Loucy (cell line): Measurements from ENCODE around the gene GMPPB.

Source experiments
- CTCF ChIP-seq: fragments of 200-600 bp; sonication (generic); conservative IDR thresholded peaks from 2 replicates; pipeline ENCODE4 v1.5.1; 2014; ENCODE audit warnings: mild to moderate bottlenecking, antibody characterized with exemption, low read length
- EZH2phosphoT487 ChIP-seq: fragments of 200-600 bp; IDR thresholded peaks from 2 replicates; pipeline ENCODE4 v1.6.1; 2018; ENCODE audit warnings: antibody characterized with exemption, mild to moderate bottlenecking, moderate library complexity, borderline replicate concordance

DNA sequence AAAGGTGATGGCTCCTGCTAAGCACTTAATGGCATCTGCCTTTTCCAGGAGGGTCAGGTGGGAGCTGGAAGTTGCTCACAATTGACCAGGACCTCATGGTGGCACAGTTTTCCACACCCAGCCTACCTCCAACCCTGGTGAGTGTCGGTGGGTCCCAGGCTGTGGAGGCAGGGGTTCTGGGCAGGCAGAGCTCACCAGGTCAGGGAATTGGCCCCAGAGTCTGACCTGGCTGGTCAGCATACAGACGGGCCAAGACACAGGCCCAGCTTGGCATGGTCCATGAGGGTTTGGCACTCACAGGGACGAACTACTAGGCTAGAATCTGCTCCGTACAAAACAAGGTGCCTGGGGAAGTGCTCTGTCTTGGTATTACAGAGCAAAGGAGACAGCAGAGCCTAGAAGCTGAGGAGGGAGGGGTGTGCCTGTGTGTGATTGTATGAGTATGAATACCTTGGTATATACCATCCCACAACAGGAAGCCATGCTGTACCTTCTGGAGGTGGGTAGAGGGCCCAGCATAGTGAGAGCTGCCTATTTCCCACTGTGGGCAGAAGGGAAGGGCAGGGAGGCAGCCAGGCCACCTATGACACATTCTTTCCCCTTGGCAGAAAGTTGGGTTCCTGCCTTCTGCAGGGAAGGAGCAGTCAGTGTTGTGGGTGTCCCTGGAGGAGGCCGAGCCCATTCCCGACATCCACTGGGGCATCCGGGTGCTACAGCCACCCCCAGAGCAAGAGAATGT is 43.1 kb downstream of the GMPPB start:
- no peak for TF ChIP-seq CTCF
- TF ChIP-seq EZH2phosphoT487 = no peak
